AG08396 (cell line): ENCODE data around the gene CFAP206.
"Not testable (repeated sequence)": the region's sequence is repeated elsewhere in the genome, so short reads cannot be mapped to it uniquely, and the experiment has no call there.

ENCODE experiments used
- DNase-seq: peaks from one replicate; pipeline ENCODE4 v3.0.0; 2012; ENCODE audit warnings: low spot score, mixed read lengths

CFAP206 gene

GRCh38 chr6:87426789-87427188 is 19.0 kb downstream of the CFAP206 start:
- no peak for DNase-seq

GRCh38 chr6:87430499-87430898 is 22.7 kb downstream of the CFAP206 start:
- no peak for DNase-seq

- DNase-seq = no peak
Measured at GRCh38 chr6:87431263-87431662, 23.5 kb downstream of the CFAP206 start.

- peak; percentile 60 for DNase-seq
Measured at GRCh38 chr6:87436435-87436834, 28.7 kb downstream of the CFAP206 start.

GRCh38 chr6:87441711-87442110 is 33.9 kb downstream of the CFAP206 start:
- DNase-seq = no peak

GRCh38 chr6:87444362-87444761 is 36.6 kb downstream of the CFAP206 start:
- peak; percentile 4 for DNase-seq

- DNase-seq = no peak
Measured at GRCh38 chr6:87465051-87465450, 57.3 kb downstream of the CFAP206 start.

- peak; percentile 93 for DNase-seq
Measured at GRCh38 chr6:87472525-87473418, 65.0 kb downstream of the CFAP206 start, which contains the start of gene SLC35A1. Gene SLC35A1 (plus strand): TSS chr6:87472974. CDS start chr6:87473004, 30 bp downstream.

GRCh38 chr6:87473419-87473903 is 65.7 kb downstream of the CFAP206 start:
- DNase-seq = peak; percentile 72

GRCh38 chr6:87481931-87482330 is 74.2 kb downstream of the CFAP206 start:
- no peak for DNase-seq

GRCh38 chr6:87482366-87482765 is 74.6 kb downstream of the CFAP206 start:
- DNase-seq = no peak

- no peak for DNase-seq
Measured at GRCh38 chr6:87483929-87484328, 76.2 kb downstream of the CFAP206 start.

- DNase-seq = no peak
Measured at GRCh38 chr6:87484491-87484890, 76.7 kb downstream of the CFAP206 start.

- peak; percentile 8 for DNase-seq
Measured at GRCh38 chr6:87487555-87487954, 79.8 kb downstream of the CFAP206 start.

- not testable (repeated sequence) for DNase-seq
Measured at GRCh38 chr6:87489326-87489725, 81.6 kb downstream of the CFAP206 start.

GRCh38 chr6:87494761-87495422 is 87.1 kb downstream of the CFAP206 start:
- no peak for DNase-seq

GRCh38 chr6:87498048-87498447 is 90.3 kb downstream of the CFAP206 start:
- DNase-seq = no peak

GRCh38 chr6:87501809-87502572 is 94.2 kb downstream of the CFAP206 start:
- no peak for DNase-seq

- no peak for DNase-seq
Measured at GRCh38 chr6:87504441-87504840, 96.7 kb downstream of the CFAP206 start.
